K562 (cell line): ENCODE results near the gene RGS7BP.

Source experiments
- CTCF ChIP-seq, 3 experiments: IDR thresholded peaks in 2 of 3; conservative IDR thresholded peaks in 1 of 3; 2 replicates each; pipeline ENCODE4 v1.5.1; 2011 to 2012; ENCODE audit warnings: low read length in 3 of 3, mild to moderate bottlenecking in 3 of 3, control low read depth in 2 of 3, improper control_type of control experiment in 1 of 3, inconsistent platforms in 1 of 3, low read depth in 1 of 3, mixed read lengths in 1 of 3, moderate library complexity in 1 of 3; ENCODE audit not compliant: insufficient read depth in 2 of 3
- HDAC6 ChIP-seq: IDR thresholded peaks from 2 replicates; pipeline ENCODE4 v1.6.1; 2012; ENCODE audit warnings: low read depth, mild to moderate bottlenecking, control low read depth, inconsistent platforms, low read length, moderate library complexity
- POLR2A ChIP-seq: fragments of 450-650 bp; conservative IDR thresholded peaks from 2 replicates; pipeline ENCODE4 v1.6.1; 2016

- TF ChIP-seq CTCF (IDR thresholded peaks at IDR 0.05 in 2 of 3, conservative IDR thresholded peaks at IDR 0.05 in 1 of 3; ENCODE audit: insufficient read depth in 2 of 3, low read depth in 1 of 3, low read length in 3 of 3) (no peak), HDAC6 (no peak), POLR2A (no peak)
Measured at GRCh38 chr5:64557911-64558310, 52.1 kb downstream of the RGS7BP start.
